H1 (cell line): ENCODE results near the gene RIMS3. TPM values are rescaled to one million over a fixed set of nuclear protein-coding genes. Genes with fewer than 3 reads are reported as not detected.

ENCODE experiments used
- CHD7 ChIP-seq: fragments of 300-600 bp; sonication (generic); IDR thresholded peaks from 2 replicates; pipeline ENCODE4 v1.7.1; 2012; ENCODE audit warnings: low read length, moderate library complexity, mild to moderate bottlenecking, inconsistent platforms; ENCODE audit not compliant: insufficient replicate concordance
- POLR2A ChIP-seq, 2 experiments: IDR thresholded peaks; 1 replicate in 1 of 2; 2 replicates in 1 of 2; pipeline ENCODE4 v1.6.1; 2011; ENCODE audit warnings: low read depth in 2 of 2, low read length in 2 of 2, mild to moderate bottlenecking in 2 of 2; ENCODE audit errors: control extremely low read depth in 1 of 2
- SAP30 ChIP-seq: fragments of 300-600 bp; sonication (generic); IDR thresholded peaks from 2 replicates; pipeline ENCODE4 v1.7.1; 2012; ENCODE audit warnings: low read length, moderate library complexity, mild to moderate bottlenecking, inconsistent platforms; ENCODE audit not compliant: insufficient read depth, insufficient replicate concordance
- SP4 ChIP-seq: IDR thresholded peaks from 2 replicates; pipeline ENCODE4 v1.6.1; 2012; ENCODE audit warnings: low read length, inconsistent platforms
- USF2 ChIP-seq: IDR thresholded peaks from 2 replicates; pipeline ENCODE4 v1.6.1; 2011; ENCODE audit warnings: low read length, improper control_type of control experiment
- polyA plus RNA-seq, 7 experiments: library from polyadenylated mRNA; depleted of rRNA in 3 of 7; stranded (reverse) in 5 of 7; unstranded in 2 of 7; fragments of >200 nt in 5 of 7; fragments of 200-250 nt in 2 of 7; gene quantifications; 1 replicate in 5 of 7; 2 replicates in 1 of 7; 4 replicates in 1 of 7; pipeline versions ENCODE4 v1.2.1 to v1.2.3, GENCODE V29; 2011 to 2013; ENCODE audit warnings: missing spikeins in 2 of 7, mixed read lengths in 2 of 7
- total RNA-seq: library from RNA; stranded (reverse); fragmentation: NEBNext Ultra II Directional; extraction: Animal tissue kit (Norgen Biotek cat#: 25700); gene quantifications from 2 replicates; pipeline ENCODE4 v1.2.1, GENCODE V29; 2021

Gene RIMS3
- total and polyA plus RNA-seq, 2 of the 8 experiments (the other 6 are each of a cell fraction or from before 2014, with no cell fraction given): 13.3 to 20.6 TPM

- no peak for TF ChIP-seq CHD7
- TF ChIP-seq SAP30: peak; percentile 78
- no peak for TF ChIP-seq POLR2A (IDR thresholded peaks at IDR 0.05; ENCODE audit: control extremely low read depth in 1 of 2, low read depth in 2 of 2, low read length in 2 of 2)
- TF ChIP-seq USF2: 0 out of 2 replicates have a peak, but pooled peaks have one; percentile 42
- TF ChIP-seq SP4: no peak
These were observed 27.0 kb upstream of the RIMS3 start (continued) for GRCh38 chr1:40692429-40692895.
